Right renal pelvis (tissue), 4 donors: ENCODE results near the gene PI4KB. TPM values are rescaled to one million over a fixed set of nuclear protein-coding genes. Genes with fewer than 3 reads are reported as not detected.

Experiments
- DNase-seq, 4 donors: peaks; one replicate each; pipeline ENCODE4 v3.0.0-alpha.2; 2013; ENCODE audit warnings: low read depth in 4 of 4, low spot score in 3 of 4, missing footprints in 1 of 4
- polyA plus RNA-seq, 4 donors: library from polyadenylated mRNA; unstranded; fragments of 120-200 nt; gene quantifications; one replicate each; pipeline ENCODE4 v1.2.1, GENCODE V29; 2013; ENCODE audit not compliant: insufficient read length in 4 of 4

Gene PI4KB
- polyA plus RNA-seq, 4 donors = 59.3 to 63.3 (median 61.4) TPM

- DNase-seq = no peak
Measured at GRCh38 chr1:151312826-151313225, 14.4 kb downstream of the PI4KB start.

- no peak for DNase-seq
Measured at GRCh38 chr1:151312411-151312810, 14.8 kb downstream of the PI4KB start.

GRCh38 chr1:151311589-151312331 is 15.5 kb downstream of the PI4KB start:
- no peak for DNase-seq

GRCh38 chr1:151311011-151311410 is 16.2 kb downstream of the PI4KB start:
- no peak for DNase-seq

- DNase-seq = no peak
Measured at GRCh38 chr1:151309811-151310323, 17.3 kb downstream of the PI4KB start.

GRCh38 chr1:151294742-151295462 is 32.3 kb downstream of the PI4KB start:
- DNase-seq = no peak

- DNase-seq = no peak
Measured at GRCh38 chr1:151293093-151293492, 34.1 kb downstream of the PI4KB start.

GRCh38 chr1:151292207-151293030 is 34.8 kb downstream of the PI4KB start:
- no peak for DNase-seq

GRCh38 chr1:151290709-151291303 is 36.4 kb downstream of the PI4KB start:
- DNase-seq = no peak

GRCh38 chr1:151289991-151290708 is 37.1 kb downstream of the PI4KB start:
- no peak for DNase-seq

- DNase-seq = no peak
Measured at GRCh38 chr1:151289080-151289935, 37.9 kb downstream of the PI4KB start.

- DNase-seq = no peak
Measured at GRCh38 chr1:151288502-151288901, 38.7 kb downstream of the PI4KB start.

- no peak for DNase-seq
Measured at GRCh38 chr1:151287767-151288500, 39.3 kb downstream of the PI4KB start.

- no peak for DNase-seq
Measured at GRCh38 chr1:151287341-151287699, 39.9 kb downstream of the PI4KB start.

- DNase-seq = no peak
Measured at GRCh38 chr1:151286619-151287340, 40.4 kb downstream of the PI4KB start.

- no peak for DNase-seq
Measured at GRCh38 chr1:151284013-151284577, 43.1 kb downstream of the PI4KB start.
